ENCODE results near the gene UNC93B1.
A peak's percentile ranks its signal among the peaks of the same experiment; 100 is the strongest.

UNC93B1 gene

DNA sequence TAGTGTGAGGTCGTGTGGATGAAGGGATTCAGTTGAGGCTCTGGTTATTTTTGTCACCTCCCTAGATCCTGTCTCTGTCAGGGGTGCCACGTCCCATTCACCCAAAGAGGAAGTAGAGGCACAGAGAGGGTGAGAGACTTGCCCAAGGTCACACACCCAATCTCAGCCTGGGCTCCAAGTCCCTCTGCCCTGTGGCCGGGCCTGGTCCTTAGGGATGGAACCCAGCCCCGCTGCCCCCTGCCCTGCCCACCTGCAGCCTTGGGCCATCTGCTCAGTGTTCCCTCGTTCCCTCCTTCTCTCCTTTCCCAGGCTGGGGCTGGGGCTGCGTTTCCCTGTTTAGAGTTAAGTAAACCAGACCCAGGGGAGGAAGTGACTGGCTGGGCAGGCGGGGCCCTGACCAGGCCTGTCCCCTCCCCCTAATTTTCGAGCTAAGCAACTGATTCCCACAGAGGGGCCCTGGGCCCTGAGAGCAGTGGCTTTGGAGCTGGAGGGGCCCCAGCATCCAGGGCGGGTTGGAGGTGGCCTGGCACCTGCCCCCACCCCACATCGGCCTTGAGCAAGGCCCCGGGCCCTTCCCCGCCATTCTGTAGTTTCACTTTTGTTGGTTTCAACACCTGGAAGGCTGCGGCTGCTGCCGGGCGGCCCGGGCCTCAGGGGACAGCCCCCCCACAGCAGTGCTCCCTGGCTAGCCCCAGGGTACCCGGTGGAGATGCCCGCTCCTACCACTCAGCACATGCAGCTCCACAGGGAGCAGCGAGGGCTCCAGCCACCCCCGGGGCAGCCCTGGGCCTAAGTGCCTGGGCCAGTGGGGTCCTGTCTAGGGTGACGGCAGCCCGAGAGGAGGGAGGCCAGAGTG, 36.4 kb upstream of the UNC93B1 start:
- DNase-seq, result no peak

DNA sequence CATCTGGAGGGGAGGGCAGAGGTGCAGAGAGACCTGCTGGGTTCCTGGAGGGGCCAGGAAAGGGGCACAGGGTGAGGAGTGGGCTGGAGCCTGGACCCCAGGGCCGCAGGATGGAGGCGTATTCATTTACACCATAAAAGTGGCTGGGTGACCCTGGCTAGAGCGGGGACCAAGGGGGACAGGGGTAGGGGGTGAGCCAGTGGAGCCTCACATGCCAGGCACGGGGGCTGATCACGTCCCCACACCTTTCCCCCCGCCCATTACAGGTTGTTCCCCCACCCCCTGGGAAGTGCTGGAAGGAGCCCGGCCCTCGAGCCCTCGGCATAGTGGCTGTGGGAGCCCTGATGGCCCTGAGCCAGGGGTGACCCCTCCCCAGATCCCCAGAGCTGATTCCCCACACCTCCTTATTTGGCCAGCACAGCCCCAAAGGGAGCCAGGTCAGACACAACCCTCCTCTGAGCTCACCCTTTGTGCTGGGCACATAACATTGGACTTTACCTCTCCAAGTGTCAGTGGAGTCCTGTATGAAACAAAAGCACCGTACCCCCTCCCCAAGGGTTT, 35.7 kb upstream of the UNC93B1 start:
- no peak for DNase-seq

DNA sequence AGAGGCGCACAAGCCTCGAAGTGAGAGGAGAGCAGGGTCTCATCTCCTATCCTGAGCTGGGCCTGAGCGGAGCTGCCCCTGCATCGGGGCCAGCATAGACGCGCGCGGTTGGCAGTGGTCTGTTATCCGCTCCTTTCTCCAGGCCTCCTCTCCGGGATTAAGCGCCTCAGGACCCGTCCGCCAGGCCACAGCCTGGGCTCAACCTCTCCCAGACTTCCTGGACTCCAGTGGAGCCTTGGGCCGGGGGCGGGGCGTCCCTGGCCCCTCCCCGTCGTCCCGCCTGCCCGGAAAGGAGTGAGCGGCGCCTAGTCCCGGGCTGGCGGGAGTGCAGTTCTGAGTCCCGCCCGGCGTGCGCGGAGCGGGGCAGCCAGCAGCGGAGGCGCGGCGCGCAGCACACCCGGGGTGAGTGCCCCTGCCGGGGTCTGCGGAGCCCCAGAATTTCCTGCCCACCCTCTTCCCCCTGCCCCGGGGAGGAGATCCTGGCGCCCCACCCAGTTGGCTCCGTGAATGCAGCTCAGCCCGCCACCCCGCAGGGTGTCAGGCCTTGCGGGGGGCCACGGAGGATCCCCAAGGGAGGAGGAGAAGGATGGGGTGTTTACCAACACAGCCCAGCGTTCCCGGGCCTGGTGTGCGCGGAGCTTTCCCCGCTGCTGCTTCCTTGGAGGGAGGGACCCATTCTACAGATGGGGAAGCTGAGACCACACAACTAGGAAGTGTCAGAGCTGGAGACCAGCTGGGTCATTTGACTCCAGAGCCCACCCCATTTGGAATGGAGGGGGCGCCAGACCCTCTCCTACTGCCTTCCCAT, 35.0 kb upstream of the UNC93B1 start, which contains the start of gene TCIRG1:
Gene TCIRG1, plus strand, starts transcription at position 308 of the 808 bp plus-strand sequence. CDS start 2,247 bp downstream, outside the sequence.
- DNase-seq, result peak; percentile 64

DNA sequence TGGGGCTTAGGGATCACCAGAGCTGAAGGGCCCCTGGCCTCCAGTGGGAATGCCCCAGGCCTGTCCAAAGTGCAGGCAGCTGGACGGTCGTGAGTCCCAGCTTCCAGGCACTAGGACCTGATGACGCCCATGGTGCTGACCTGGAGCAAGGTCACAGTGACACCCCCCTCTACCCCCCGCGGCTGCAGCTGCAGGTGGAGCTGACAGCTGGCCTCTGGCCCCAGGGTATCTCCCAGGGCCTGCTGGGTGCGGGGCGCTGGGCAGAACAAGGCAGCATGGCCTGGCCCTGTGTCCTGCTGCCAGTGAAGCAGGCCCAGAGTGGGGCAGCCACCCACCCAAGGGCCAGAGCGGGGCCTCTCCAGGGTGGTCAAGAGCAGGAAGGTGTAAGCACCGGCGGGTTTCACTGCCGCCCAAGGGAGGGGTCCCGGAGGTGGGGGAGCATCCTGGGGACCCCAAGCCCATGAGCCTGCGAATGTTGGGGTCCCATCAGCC, 34.4 kb upstream of the UNC93B1 start:
- DNase-seq, result no peak

DNA sequence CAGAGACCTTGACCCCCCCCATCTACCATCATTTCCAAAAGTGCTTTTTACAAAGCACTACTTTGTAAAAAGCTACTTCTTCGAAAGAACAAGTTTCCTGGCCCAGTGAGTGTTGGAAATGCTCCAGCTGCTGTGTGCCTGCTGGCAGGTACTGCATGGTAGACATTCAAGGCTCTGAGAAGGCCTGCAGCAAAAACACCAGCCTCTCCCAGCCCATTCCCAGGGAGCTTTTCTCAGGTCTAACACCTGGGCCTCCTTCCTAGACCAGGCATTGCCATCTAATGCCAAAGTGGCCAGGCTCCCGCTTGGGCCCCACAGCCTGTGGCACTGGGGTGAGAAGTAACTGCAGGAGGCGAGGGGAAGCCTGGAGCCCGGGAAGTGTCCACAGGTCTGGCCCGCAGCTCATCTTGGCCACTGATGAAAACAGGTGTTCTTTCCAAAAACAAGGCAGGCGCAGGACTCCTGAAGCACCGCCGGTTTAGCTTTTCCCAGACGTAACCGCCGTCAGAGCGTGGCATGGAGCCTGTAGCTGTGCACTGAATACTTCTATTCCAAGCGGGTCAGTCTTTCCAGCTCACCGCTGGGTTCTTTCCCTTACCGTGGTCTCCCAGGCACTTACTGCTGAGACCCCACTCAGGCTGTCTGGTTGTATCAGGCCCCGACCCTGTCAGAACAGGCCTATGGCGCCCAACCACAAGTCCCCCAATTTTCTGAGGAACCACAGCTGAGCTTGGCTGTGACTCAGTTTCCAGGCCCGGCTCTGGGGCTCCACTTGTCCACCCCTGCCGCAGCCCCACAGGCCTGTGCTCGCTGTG, 33.7 kb upstream of the UNC93B1 start:
- DNase-seq, result no peak

DNA sequence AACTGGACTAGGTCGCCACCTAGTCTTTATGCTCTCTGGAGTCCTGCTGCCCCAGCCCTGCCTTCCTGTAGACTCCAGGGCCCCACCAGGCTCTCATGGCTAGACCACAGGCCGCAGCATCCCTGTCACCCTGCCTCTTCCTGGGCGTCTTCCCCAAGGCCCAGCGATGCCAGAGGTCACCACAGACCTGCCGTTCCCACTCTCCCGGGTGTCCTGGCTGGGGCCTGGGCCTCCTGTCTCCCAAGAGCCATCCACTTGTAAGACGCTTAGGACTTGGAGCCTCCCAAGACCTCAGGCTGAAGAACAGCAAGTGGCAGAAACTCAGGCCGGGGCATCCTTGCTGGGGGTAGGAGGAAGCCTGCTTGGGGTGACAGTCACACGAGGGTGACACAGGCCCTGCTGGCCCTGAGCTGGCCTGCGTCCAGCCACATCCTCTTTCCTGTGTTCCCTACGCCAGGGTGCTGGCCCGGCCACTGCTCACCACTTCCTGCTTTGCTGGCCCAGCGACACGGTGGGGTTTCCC, 32.9 kb upstream of the UNC93B1 start:
- no peak for DNase-seq

DNA sequence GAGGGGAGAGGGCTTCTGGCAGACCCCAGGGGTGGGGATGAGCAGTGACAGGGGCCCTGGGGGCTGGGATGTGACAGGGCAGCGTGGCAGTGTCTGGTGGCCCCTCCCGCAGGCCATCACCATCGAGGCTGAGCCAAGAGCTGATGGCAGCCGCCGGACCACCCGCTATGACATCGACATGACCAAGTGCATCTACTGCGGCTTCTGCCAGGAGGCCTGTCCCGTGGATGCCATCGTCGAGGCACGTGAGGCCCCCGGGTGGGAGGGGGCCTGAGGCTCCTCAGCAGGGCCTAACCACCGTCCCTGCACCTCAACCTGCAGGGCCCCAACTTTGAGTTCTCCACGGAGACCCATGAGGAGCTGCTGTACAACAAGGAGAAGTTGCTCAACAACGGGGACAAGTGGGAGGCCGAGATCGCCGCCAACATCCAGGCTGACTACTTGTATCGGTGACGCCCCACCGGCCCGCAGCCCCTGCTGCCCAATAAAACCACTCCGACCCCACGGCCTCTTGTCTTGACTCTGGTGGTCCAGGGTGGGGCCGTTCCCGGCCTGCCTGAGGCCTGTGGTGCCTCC, 32.3 kb upstream of the UNC93B1 start:
- DNase-seq, result no peak

DNA sequence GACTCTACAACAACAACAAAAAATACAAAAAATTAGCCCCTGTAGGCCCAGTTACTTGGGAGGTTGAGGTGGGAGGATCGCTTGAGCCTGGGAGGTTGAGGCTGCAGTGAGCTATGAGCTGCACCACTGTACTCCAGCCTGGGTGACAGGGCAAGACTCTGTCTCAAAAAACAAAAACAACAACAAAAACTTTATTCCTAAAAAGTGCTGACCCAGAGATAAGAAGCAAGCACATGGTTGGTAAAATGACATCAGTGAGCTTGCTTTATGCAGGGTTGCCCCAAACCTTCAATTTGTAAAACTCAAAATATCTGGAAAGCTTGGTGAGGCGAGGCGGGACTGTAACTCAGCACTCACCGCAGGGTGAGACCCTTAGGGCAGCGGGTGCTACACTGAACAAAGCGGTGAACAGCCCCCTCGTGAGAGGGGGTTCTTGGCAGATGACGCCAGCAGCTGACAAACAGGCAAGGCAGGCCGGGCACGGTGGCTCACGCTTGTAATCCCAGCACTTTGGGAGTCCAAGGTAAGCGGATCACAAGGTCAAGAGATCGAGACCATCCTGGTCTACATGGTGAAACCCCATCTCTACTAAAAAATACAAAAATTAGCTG, 31.5 kb upstream of the UNC93B1 start:
- DNase-seq, result no peak

DNA sequence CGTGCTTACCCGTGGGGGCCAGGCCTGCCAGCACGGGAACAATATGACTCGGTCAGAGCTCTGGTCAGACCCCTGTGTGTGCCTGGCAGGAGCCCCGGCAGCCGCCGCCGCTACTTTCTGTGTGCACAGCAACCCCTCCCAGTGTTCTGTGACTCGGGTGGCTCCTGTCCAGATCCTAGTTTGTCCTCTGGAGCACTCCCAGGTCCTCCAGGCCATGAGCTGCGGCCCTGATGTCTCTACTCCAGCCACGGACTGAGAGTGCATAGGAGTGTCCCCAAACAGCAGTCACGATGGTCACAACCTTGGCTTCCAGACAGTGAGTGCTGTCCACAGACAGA, 29.8 kb upstream of the UNC93B1 start:
- no peak for DNase-seq

DNA sequence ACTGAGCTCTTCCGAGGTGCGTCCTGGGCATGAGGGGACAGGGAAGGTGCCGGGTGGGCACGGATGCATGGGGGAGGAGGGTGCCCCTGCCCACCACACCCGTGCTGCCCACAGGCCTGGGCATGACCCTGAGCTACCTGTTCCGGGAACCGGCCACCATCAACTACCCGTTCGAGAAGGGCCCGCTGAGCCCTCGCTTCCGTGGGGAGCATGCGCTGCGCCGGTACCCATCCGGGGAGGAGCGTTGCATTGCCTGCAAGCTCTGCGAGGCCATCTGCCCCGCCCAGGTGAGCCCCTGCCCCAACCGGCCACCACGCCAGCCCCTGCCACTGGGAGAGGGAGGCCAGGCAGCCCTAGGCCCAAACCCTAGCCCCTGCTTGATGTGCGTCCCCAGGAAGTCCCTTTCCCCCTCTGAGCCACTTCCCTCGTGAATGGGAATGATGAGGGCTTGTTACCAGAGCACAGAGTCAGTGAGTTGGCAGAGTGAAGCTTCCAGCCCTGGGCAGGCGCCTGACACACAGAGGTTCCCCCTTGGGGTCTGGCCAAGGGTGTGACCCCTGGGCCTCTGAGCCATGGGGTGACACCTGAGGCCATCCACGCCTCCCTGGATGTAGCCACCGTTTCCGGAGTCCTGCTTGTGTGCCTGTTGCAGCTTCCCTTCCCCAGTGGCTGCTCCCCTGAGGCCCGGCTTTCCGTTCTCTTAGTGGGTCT, 29.3 kb upstream of the UNC93B1 start:
- no peak for DNase-seq

DNA sequence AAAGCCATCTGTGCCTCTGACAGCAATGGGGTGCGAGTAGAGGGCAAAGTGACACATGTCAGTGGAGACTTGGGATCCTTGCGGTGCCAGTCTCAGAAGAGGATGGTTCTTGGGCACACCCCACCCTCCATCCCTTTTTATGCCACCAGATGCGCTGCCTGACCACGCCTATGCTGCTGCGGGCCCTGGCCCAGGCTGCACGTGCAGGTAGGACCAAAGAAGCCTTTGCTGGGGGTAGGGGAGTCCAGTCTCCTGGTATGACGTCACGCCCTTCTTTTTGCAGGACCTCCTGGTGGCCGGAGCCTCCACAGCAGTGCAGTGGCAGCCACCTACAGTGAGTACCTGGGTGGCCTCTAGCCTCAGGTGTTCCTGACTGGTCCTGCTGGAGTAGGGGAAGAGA, 28.1 kb upstream of the UNC93B1 start:
- no peak for DNase-seq

DNA sequence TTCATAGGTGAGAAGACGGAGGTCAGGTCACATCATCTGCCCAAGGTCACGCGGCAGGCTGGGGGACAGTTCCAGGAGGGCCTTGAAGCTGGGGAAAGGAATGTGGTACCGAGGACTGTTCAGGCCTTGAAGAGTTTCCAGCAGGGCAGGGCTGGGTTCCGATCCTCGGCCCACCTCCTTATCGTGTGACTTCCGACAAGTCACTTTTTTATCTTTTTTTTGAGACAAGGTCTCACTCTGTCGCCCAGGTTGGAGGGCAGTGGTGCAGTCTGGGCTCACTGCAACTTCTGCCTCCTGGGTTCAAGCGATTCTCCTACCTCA, 27.2 kb upstream of the UNC93B1 start:
- no peak for DNase-seq

DNA sequence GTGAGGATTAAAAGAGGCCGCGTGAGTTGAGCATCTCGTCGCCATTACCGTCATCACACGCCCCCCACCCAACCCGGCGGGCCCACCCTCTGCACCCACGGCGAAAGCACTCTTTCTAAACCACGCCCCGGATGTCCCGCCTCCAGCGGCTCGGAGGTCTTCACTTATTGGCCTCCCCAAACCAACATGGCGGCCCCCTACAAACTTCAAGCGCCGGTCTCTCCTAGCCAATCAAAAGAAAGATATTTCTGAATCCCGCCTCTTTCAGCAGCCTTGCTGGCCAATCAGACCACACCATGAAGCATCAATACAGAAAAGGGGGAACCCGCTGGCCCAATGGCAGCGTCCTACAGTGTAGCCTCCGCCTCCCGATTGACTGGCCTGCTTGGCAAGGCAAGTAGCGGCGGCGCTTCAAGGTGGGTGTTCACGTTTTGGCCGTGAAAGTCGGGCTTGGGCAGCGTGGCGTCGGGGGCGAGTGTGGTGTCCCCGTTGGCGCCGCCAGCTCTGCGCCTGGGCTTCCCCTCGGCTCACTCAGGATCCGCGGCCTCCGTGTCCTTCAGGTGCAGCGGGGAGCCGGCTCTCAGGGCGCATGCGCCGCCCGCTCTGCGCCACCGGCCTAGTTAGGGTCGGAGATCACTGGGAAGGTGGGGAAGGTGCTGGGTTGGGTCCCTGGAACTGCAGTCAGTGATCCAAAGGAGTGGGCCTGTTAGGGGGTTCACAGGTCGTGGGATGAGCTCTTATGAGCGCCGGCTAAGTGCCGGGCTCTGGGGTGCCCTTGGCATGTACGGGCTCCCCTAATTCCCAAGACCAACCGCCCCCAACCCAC, 26.6 kb upstream of the UNC93B1 start, which contains the start of gene NDUFS8:
Gene NDUFS8, plus strand, starts transcription at position 364 of the 826 bp plus-strand sequence. CDS start 1,471 bp downstream, outside the sequence.
- peak; percentile 99 for DNase-seq

DNA sequence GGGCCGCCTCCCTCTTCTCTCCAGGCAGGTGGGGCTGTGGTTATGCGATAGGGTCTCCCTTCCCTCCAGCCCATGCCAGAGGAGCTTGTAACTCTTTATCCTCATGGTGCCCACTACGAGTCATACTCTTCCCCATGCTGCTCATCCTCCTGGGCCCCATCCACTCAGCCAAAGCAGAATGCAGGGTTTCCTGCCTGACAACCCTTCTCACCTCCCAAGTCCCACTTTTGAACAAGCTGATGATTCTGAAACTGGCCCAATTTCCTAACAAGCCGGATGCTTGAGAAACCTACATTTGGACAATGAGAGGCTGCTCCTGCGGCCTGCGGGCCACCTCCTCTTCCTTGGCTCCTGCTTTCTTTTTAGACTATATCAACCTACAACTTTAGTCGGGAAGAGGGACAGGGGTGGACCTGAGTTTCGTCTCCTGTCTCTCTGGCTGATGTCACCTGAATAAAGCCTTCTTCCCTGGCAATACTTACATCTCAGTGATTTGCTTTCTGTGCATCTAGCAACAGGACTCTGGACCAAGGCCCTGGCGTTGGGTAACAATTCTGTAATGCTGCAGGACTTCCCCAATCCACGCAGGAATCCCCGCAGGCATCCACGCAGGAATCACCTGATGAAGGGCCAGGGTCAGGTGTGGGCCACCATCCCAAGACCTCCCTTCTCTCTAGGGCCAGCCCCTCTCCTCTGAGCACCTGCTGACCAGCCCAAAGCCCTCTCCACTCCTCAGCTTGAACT, 25.1 kb upstream of the UNC93B1 start:
- no peak for DNase-seq

DNA sequence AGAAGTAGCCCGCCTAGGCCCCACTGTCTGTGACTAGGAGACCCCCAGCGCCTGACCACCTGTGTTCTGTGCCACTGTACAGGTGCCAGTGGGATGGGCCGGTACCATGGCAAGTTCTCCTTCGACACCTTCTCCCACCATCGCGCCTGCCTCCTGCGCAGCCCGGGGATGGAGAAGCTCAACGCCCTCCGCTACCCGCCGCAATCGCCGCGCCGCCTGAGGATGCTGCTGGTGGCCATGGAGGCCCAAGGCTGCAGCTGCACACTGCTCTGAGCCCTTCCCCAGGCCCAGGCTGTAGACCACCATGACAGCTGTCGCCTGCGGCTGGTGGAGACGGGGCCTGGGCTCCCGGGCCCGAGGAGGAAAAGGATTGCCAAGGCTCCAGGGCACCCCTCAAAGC, 23.8 kb upstream of the UNC93B1 start:
- DNase-seq, result no peak

DNA sequence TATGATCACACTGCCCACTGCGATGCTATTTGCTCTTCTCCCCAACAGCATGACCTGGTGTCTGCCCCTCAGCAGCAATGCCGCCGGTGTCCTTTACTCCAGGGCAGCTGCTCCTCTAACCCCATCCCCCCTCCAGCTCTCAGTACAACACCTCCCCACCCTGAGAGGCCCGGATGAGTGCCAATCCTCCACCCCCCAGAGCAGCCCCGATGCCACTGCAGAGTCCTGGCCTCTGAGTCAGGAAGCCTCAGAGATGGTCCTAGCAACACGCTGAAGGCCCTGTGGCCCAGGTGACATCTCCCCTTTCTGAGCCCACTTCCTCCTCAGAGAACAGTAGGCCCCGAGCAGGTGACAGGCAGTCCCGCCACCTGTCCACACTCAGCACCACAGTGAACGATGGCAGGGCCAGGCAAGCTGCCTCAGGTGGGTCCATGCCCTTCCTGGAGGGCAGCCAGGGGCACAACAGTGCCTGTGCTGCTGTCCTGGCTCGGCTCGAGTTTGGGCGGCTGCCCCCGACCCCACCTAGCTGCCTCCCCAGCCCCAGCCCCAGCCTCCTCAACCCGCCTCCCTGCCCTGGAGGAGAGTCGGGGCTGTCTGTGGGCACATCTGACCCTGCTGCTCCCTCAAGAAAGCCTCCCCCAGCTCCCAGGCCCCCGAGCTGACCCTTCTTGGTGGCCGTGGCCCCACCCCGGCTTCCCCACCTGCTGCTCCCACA, 22.7 kb upstream of the UNC93B1 start:
- DNase-seq, result no peak

DNA sequence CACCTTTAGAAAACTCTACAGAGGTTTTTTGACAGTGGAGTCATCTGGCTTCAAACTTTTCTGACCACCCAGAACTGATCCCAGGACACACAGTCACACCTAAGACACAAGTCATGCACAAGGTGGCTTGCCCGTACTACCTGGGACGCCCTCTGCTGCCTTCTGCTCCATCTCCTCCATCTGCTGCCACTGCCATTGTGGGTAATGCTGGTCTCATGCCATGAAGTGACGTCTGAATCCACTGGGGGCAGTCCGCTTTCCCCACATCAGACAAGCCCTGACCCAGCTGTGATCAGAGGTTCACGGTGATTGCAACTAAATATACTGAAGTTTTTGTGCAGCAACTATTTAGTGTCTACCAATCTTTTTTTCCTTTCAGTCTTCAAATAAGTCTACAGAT, 21.1 kb upstream of the UNC93B1 start:
- no peak for DNase-seq

DNA sequence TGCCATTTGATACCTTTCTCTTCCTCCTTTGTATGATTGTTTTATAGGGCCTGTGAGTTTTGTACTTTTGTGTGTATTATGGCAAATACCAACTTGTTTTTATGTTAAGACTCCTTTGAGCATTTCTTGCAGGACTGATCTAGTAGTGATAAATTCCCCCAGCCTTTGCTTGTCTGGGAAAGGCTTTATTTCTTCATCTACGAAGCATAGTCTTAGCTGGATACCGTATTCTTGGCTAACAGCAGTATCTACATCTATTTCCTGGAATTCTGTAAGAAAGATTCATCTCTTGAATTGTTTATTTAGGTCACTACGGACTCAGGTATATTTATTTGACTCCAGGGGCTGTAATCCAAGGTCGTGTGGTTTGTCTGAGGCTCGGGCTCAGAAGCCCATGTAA, 20.6 kb upstream of the UNC93B1 start:
- no peak for DNase-seq

DNA sequence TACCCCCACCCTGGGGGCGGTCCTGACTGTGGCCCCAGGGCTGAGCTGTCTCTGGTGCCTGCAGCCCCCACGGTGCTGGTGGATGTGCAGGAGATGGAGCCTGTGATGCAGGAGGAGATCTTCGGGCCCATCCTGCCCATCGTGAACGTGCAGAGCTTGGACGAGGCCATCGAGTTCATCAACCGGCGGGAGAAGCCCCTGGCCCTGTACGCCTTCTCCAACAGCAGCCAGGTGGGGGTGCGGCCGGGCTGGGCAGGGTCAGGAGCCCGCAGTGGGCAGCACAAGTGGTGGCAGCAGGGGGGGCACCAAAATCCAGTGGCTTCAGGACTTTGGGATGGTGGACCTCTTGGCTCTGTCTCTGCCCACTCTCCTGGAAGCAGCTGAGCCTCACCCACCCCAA, 18.6 kb upstream of the UNC93B1 start:
- no peak for DNase-seq

All from retina (tissue), 1 donor.